ENCODE data around the gene GMCL2. TPM values are rescaled to one million over a fixed set of nuclear protein-coding genes. Genes with fewer than 3 reads are reported as not detected.

GMCL2 gene
- total RNA-seq, 1 donor from 2014 or later, result not detected

- no peak for DNase-seq
Measured at GRCh38 chr5:178221282-178221681, 34.1 kb upstream of the GMCL2 start.

DNA sequence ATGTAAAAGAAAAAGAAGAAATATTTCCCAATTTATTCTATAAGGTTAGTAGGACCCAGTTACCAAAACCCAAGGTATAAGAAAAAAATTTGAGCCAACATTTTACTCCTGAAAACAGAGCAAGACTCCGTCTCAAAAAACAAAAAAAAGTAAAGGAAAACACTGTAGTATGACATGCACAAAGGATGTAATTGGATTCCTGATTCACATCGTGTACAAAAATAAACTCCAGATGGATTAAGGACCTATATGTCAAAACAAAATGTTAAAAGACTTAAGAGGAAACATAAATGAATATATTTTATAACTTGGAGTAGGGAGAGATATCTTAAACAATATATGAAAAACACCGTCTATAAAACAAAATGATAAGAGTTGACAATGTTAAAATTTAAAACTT is 31.7 kb upstream of the GMCL2 start:
- no peak for DNase-seq

- no peak for DNase-seq
Measured at GRCh38 chr5:178218237-178218776, 31.1 kb upstream of the GMCL2 start.

- DNase-seq, result no peak
Measured at GRCh38 chr5:178216779-178217178, 29.6 kb upstream of the GMCL2 start.

- no peak for DNase-seq
Measured at GRCh38 chr5:178216088-178216534, 28.9 kb upstream of the GMCL2 start.

- no peak for DNase-seq
Measured at GRCh38 chr5:178215280-178216002, 28.3 kb upstream of the GMCL2 start.

DNA sequence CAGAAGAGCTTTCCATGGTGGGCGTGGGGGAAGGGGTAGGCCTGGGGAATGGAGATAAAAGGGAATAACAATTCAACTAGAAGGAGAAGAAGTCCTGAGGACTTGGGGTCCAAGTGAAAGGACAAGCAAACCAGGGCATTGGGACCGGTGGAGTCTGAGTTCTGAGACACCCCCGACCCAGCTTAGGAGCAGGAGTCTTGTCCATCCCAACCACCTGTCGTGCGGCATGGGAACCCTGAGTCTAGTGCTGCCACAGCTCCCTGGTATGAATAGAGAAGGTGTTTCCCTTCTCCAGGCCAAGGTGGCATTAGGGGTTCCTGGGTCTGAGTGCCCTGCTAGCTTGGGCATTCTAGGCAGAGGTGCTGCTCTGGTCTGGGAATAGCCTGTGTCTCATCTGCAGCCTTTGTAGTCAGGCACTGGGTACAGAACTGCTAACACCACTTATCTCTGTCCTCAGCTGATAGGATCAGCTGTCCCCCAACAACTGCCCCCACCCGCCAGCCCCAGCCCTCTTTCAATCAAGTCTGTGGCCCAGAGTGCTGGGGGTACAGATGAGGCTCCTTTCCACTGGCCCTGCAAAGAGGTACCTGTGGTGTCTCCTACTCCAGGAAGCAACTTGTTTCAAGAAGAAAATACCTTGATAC is 27.1 kb upstream of the GMCL2 start:
- DNase-seq, result no peak

DNA sequence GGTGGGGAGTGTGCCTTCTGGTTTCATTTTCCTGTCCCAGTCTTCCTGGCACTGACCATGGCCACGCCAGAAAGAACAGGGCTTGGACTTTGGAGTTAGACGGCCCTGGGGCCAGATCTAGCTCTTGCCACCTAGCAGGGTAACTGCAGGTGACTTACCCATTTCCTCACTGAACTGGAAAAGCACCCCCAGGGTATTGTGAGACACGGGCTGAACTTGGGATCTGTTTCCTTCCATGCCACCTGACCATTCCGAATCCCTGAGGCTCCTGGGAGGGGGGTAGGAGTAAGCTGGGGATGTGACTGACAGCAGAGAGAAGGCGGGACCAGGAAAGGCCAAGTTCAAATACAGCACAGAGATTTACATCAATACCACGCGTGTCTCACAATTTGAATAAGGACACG is 26.6 kb upstream of the GMCL2 start:
- DNase-seq, result no peak

- no peak for DNase-seq
Measured at GRCh38 chr5:178213003-178213461, 25.9 kb upstream of the GMCL2 start.

- no peak for DNase-seq
Measured at GRCh38 chr5:178212241-178213002, 25.3 kb upstream of the GMCL2 start.

DNA sequence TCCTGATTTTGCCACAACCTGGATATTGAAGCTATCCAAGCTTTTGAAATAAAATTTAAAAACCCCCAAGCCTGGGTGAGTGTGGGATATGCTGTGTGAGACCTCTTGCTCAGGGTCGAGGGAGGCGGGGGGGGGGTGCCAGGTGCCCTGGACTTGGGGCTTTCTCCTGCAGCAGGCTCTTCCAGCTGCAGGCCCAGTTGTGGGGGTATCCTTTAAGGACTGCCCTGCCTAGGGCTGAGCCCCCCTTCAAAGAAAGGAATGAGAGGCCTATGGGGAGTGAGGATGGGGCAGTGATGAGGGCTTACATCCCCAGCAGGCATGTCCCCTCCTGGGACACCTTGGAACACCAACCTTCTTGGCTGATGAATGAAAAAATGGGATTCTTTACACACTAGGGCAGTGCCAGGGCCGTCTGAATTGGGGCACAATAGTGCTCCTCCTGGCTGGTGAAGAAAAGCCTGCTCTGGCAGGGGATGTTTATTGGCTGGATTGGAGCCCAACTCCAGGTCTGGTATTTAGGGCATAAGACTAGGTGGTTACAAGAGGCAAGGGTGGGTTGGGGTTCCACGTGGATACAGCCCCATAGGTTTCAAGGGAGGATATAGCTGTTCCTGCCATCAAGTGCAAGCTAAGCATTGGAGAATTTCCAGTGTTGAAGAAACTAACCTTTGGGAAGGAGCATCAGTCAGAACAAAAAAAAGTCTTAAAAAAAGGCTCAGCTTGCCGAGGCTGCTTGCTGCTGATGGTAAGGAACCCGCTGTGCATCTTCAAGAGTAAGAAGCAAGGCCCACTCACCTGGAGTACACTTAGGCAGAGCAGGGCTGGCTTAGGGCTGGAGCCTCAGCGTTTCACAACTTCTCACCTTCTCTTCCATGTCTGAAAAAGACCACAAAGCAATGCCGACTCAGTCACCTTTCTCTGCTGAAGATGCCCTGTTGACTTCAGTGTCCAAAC is 24.2 kb upstream of the GMCL2 start:
- DNase-seq, result no peak

DNA sequence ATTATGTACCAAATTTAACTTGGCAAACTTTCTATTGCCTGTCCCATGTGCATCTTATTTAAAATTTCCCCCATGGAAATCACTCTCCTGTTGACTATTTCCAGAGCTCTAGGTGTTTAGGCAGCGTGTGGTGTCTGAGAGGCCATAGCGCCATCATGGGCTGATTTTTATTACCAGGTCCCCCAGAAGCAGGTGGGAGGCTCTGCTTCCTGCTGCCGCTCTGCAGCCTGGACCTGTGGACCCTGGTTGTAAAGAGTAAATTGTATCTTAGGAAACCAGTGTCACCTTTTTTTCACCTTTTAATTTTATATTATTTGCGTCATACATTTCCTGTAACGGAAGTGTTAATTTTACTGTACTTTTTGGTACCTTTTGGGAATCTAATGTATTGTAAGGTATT is 23.5 kb upstream of the GMCL2 start:
- no peak for DNase-seq

GRCh38 chr5:178210073-178210535 is 22.9 kb upstream of the GMCL2 start:
- no peak for DNase-seq

DNA sequence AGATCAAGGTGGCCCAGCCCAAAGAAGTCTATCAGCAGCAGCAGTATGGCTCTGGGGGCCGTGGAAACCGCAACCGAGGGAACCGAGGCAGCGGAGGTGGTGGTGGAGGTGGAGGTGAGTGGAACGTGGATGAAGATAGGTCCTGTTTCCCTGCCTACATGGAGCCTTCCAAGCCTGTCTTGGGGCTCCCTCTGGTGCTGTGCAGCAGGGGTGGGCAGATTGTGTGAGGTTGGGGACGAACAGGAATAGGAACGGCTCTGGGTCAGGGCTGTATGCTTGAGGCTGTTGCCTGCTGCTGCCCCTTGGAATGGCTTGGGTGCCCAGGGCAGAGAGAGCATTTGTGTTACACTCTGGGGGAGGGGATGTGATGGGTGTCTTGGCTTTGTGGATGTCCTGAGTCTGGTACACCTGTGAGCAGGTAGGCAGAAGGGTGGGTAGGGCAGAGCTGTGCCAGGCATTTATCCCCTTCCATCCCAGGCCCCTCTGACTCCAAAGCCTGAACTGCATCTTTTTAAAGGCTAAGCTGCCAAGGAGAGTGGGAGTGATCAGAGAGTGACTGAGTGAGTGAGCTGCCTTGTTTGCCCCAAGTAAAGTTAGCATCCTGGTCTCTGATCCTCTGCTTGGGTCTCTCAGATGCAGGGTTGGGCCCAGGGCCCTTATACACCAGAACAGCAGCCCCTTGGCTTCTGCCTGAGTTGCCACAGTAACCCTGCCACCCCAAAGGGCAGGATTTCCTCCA is 22.3 kb upstream of the GMCL2 start:
- no peak for DNase-seq

DNA sequence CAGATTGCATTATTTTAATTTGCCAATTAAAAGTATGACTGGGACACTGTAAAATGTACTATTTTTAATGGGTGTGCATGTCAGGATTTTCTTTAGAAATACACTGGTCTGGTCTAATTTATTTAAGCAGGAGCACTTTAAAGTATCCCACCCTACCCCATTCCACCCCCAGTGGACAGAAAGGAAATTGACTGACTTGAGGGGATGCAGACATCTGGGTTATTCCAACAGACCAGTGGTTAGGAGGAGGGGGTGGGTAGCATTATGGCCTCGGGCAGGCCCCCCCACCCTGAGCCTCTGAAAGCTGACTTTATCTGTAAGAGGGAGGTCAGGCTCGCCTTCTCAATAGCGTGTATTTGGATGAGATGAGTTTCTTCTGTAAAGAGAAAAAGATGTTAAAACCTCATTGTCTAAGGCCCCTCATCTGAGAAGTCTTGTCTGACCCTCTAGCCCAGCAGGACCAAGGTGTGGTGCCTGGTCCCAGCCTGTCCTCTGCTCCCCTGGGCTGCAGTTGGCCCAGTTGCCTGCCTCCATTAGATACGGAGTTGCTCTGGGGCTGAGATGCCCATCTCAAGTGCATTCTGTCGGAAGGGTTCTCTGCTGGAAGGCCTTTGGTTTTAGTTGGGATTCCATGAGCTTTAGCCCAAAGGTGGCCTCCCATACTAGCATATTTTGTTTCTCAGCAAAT is 21.5 kb upstream of the GMCL2 start:
- no peak for DNase-seq

DNA sequence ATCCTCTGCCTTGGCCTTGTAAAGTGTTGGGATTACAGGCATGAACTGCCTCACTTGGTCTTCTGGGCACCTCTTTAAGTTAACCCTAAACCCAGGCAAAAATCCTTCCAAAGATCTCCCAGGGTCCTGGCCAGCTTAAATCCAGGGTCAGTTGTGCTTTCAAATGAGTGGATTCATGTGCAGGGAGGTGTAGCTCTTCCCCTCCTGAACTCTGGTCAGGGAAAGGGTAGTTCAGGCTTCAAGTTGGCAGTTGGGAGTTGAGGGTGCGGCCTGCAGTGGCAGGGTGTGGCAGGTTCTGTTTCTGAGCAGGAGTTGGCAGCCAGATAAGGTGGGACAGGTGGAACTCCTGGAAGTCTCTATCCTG is 20.7 kb upstream of the GMCL2 start:
- DNase-seq, result no peak

DNA sequence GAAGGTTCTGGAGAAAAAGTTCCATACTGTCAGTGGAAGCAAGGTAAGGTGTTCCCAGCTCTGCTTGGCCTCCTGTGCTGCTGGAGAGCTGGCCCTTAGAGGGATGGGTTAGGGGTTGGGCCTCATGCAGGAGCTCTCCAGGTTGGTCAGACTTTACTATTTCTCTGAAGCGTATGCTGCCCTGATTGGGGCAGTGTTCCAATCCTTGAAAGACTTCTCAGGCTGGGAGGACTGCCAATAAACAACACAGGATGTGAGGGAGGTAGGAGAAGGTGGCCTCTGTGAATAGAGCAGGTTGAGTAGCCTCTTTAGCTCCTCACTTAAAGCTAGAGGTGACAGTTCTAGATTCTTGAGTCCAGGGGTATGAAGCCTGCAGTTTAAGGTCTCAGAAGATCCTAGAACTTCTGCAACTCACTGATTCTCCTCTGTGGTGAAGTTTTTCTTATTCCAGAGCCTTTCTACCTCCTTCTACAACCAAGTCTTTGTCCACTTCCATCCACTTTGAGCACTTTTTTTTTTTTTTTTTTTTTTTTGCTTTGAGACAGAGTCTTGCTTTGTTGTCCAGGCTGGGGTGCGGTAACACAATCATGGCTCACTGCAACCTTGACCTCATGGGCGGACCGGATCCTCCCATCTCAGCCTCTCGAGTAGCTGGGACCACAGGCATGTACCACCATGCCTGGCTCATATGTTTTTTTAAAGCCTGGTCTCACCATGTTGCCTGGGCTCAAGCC is 20.2 kb upstream of the GMCL2 start:
- DNase-seq, result no peak

DNA sequence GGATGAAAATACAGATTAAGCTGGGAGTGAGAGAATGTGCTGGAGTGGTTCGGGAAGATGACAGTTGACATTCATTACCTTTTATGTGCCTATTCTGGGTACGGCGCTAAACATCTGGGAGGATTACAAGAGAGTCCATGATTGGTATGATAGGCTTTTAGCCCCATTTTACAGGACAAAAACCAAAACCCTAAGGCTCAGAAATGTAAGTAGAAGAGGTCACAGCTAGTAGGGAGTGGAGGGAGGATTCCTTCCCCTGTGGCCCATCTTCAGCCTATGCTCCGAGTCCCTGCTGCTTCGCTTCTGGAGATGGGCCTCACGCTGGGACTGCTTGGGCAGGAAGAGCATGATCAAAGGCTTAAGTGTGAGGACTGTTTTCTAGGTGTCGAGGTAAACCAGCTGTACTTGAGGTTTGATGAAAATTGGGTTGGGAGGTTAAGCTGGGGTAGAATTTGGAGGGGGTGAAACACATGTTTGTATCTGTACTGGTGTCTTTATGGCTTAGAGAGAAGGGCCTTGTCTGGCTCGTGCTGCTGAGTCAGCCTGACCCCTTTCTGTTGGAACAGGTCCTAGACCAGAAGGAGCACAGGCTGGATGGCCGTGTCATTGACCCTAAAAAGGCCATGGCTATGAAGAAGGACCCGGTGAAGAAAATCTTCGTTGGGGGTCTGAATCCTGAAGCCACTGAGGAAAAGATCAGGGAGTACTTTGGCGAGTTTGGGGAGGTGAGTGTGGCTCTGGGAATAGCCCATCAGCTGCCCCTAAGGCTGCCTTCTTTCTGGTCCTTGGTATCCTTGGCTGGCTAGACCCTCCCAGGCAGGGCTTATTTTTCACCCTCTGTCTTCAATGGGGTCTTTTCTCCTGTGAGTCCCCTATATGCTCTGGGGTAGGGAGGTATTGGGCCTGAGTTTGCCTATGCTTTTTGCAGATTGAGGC is 19.3 kb upstream of the GMCL2 start:
- DNase-seq, result no peak

GRCh38 chr5:178205749-178206047 is 18.5 kb upstream of the GMCL2 start:
- no peak for DNase-seq
